Fibroblast of the conjunctiva (primary cell): ENCODE results near the gene CYBC1.

Experiments
- DNase-seq: peaks from one replicate; pipeline ENCODE4 v3.0.0-alpha.2; 2010; ENCODE audit warnings: low read depth

CYBC1 gene

DNA sequence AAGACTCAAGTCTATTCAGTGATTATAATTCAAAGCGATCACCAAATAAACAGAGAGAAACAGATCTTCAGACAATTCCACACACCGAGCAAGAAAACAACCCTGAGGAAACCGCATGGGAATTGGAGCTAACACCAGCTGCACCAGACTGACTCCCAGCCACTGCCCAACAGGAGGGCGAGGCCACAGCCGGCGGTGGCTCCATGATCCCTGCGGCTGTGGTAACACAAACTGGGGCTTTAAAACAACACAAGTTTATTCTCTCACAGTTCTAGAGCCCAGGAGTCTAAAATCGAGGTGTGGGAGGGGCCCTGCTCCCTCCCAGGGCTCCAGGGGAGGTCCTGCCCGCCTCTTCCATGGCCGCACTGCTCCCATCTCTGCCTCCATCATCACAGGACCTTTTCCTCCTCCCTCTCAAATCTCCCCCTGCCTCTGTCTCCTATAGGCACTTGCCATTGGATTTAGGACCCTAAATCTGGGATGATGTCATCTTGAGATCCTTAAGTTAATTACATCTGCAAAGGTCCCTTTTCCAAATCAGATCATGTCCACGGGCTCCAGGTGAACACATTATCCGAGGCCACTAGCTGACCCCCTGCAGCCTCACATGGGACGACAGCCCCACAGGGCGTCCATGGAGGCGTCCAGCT is 42.1 kb downstream of the CYBC1 start:
- no peak for DNase-seq

DNA sequence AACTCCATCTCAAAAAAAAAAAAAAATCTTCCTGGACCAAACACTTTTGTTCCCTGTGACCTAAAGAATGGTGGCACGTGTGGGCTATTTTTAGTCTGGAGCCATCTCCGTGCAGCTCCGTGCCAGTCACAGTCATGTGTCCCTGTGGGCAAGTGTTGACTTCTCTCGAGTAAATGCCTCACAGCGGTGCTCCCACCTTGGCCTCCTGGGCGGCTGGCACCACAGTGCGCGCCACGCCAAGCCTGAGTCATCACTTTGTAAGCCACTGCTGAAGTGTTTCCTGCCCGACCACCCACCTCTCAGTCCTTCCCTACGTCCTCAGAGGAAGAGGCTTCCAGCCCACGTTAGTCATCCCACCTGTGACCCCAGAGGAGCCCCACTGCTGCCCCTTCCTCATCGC is 43.3 kb downstream of the CYBC1 start:
- DNase-seq = no peak

DNA sequence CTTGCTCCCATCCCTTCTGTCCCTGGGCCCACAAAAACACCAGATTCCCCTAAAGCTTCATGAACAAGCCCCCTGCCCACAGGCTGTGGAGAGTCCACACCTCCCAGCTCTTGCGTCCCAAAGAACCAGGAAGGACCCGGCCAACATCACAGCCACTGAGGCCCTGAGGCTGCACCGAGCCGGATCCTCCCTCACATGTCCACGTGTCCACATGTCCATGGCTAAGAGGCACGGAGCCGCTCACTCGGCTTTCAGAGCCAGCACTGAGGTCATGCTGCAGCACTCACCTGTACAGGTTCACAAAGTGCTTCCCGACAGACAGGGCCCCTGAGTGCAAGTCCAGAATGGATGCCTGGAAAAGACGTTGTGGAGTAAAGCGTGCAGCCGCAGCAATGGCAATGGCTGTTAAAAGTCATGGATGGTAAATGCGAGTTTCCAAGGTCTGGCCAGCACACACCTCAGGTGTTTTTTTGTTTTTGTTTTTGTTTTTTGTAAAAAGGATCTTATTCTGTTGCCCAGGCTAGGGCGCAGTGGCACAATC is 44.4 kb downstream of the CYBC1 start:
- DNase-seq = no peak

DNA sequence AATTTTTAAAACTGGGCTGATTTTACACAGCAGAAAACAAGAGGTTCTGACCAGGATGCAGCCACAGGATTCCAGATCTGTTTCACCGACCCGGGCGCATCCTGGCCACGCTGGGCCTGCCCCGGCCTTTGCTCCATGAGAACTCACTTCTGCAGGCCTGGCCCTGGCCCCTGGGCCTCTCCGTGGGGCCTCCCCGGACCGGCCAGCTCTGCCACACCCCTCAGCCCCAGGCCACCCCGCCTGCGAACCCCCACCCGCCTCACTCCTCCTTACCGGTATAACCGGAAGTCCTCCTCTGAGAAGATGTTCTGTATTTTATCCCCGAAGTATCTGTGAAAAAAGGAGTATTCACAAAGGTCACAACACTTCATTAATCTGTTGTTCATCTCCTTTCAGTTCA is 45.5 kb downstream of the CYBC1 start:
- no peak for DNase-seq

DNA sequence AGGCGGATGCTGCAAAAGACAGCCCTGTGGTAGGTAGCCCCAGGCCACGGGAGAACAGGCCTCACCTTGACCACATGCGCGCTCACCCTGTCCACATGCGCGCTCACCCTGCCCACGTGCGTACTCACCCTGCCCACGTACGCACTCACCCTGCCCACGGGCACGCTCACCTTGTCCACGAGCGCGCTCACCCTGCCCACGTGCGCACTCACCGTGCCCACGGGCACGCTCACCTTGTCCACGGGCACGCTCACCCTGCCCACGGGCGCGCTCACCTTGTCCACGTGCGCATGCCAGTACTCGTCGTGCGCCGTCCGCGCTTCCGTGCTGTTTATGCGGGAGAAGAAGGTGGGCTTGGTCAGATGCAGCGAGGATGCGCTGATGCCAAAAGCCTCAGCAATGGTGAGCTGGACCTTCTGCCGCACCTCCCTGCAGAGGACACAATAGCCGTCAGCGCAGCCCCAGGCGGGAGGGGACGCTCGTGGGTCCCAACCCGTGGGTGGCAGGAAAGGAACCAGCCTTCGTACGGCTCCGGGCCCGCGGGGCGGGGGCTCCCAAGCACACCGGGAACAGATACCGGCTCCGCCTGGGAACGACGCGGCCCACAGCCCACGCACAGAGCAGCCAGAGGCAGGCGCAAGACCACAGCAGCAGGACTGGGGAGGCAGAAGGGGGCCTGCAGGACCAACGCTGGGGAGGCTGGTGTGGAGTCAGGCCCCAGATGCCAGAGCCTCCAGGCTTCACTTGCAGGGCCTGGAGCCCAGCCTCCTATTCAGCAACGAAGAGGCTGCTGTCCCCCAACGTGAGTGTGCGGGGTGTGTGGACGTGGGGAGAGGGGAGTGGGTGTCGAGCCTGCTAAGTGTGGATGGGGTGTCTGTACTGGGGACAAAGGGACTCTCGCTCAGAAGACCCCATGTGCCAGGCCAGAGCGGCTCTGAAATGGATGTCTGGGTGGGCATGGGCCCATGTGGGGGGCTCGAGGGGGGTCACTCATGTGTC is 46.6 kb downstream of the CYBC1 start:
- no peak for DNase-seq

DNA sequence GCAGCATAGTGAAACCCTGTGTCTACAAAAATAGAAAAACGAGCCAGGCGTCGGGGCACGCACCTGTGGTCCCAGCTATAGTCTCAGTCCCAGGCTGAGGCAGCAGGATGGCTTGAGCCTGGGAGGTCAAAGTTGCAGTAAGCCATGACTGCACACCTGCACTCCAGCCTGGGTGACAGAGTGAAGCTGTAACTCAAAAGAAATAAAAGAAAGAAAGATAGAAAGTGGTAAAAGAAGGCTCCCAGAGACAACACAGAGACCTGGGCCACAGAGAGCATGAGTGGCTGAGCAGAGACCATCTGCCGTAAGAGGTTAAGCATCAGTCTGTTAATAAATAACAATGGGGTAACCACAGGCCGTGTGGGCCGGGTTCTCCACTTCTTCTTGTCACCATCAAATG is 47.7 kb downstream of the CYBC1 start:
- DNase-seq = no peak

DNA sequence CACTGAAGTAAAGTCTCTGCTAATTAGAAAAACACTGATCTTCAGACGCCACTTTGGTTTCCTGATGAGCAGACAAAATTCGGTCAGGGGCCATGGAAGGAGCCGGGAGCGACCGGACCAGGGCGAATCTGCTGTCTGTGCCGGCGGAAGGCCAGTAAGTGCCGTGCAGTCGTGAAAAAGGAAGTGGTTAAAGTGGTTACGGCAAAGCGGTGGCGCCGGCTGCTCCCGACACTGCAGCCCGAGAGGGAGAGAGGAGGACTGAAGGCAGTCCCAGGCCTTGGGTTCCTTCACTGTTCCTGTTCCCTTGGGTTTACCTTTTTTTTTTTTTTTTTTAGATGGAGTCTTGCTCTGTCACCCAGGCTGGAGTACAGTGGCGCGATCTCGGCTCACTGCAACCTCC is 49.7 kb downstream of the CYBC1 start:
- no peak for DNase-seq

DNA sequence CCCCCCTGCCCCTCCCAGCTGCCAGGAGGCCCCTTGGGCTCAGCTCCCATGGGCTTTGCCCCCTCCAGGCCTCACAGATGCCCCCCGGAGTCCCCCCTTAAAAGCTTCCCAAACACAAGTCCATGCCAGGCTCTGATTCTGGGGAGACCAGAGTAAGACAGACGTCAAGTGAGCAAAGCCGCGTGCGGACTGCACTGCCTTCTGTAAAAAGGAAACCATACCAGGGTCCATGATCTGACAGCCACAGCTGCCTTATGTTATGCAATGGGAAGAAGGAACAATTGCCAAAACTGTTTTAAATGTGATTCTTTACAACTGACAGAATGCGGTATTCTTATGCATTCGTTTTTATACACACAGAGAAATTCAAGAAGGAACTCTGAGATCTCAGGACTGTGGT is 50.3 kb downstream of the CYBC1 start:
- no peak for DNase-seq

DNA sequence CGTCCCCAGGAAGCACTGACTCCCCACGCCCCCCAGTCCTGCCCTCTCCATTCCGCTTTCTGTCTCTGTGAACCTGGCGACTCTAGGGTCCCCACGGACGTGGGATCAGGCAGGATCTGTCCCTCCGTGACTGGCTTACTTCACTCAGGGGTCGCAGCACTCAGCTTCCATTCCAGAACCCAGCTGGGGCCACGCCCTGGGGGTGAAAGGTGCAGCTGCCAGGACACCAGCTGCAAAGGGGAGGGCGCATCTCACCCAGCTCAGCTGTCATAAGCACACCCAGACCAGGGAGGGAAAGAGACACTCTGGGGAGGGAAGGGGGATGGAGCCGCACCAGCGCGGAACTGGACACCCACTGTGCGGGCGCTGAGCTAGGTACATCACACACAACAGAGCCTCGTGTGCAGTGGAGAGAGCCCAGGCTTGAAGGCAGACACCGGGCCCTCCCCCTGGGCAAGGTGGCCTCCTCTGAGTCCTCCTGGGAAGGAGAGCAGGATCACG is 50.9 kb downstream of the CYBC1 start:
- no peak for DNase-seq

DNA sequence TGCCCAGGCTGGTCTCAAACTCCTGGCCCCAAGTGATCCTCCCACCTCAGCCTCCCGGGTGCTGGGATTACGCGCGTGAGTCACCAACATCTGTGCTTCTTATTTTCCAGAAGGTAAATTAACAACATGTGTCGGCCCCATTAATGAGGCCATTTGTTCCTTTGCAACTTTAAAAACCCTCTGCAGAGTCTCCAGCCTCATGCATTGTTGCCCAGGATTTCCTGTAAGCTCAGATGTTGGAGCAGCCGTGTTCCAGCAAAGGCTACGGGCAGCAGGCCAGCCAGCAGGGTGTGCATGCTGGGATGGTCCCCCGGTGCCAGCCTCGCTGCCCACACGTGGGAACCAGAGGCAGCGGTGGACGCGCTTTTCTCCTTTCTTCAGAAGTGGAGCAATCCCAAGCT is 51.5 kb downstream of the CYBC1 start:
- peak; percentile 96 for DNase-seq

DNA sequence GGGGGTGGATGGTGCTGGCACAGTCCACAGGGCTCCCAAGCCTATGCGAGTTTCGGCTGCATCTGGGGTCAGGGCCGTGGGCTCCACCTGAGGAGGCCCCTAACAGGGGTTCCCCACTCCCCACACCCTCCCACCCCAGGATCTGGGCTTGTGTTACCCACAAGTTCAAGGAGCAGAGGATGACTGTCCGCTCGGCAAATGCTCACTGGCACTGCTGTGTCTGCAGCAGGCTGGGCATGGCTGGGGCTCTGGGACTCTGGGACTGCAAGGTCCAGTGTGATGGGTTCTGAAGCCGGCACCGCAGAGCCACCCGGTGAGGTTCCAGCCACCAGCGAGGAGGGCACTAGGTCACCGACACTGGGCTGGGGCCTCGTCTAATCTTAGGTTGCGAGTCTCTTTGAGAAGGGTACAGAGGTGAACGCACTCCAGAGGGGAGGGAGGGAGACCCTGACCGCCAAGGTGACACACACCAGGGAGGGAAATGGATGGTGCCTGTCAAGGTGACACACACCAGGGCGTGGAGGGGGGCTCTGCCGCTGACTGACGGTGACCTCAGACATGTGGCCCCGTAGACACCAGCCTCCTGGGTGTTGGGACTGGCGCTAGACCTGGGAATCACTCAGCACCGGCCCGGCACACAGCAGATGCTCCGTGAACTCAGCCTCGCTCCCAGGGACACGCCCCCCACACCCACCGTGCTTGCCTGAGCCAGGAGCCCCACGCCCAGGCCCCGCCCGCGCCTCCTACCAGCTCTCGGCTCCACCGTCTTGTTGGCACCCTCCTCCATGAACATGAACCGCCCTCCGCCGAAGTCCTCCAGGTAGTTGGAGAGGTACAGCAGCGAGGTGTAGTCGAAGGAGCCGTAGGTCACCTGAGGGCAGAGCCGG is 52.9 kb downstream of the CYBC1 start:
- DNase-seq = no peak

DNA sequence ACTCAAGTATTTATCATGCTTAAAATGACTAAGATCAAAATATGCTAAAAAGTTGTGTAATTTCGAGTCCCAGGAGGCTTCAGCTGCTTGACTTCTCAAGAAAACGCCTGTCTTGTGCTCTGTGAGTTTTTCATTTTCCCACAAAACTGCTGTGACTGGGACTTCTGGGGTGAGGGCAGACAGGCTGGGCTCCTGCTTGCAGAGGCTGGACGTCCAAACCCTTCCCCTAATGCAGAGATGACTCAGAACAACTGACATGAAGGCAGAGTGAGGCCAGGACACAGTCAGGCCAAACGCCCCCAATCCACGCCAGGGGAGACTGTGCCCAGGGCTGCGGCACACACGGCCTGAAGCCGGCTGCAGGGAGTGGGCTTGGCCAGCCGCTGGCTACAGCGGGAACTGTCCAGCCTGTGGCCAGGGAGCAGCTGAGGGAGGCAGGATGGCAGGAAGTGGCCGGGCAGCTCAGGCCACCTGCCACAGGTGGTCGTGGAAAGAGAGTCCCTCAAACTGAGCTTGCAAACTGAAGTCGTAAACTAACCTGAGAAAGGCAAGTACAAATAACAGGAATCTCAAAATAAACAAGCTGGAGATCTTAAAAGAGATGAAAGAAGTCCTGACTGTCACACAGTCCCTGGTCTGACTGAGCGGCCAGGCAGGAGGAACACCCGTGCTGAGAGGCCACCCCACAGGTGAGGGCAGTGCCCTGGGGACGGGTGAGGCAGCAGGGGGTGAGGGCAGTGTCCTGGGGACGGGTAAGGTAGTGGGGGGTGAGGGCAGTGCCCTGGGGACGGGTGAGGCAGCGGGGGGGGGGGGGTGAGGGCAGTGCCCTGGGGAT is 53.7 kb downstream of the CYBC1 start:
- DNase-seq = peak; percentile 96

DNA sequence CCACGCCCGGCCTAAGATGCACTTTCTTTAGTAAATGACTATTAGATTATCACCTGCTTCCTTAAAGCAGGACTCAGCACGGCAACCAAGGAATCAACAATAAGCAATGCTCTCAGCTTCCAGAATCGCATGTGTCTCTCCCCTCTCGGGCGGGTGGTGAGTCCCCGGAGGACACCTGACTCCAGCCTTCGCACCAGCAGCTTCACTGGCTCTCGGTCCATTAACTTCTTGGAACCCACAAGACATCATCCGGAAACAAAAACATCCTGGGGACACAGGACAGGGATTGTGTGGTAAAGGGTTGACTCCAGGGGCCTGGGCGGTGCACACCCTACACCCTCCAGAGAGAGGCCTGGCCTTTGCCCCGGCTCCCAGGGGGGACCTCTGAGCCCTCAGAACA is 56.3 kb downstream of the CYBC1 start:
- no peak for DNase-seq

DNA sequence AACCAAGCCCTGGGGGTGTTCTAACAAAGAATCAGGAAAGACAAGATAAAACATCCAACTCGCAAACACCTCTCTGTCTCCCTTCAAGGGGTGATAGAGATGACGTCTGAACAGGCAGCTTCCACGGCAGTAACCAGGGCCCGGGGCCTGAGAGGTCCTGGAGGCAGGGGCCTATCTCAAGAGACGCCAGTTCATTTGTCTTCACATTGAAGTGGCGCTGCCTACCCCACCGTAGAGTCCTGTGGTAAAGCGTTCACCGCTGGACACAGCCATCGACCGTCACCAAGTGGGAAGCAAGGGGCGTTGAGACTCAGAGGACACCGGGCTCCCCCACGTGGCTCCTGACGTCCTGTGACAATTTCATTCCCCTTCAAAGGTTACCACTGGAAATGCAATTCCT is 57.6 kb downstream of the CYBC1 start:
- DNase-seq = no peak
